Fibroblast of lung (primary cell): ENCODE data around the gene RUNX1. TPM values are rescaled to one million over a fixed set of nuclear protein-coding genes. Genes with fewer than 3 reads are reported as not detected.

ENCODE experiments used
- DNase-seq, 2 donors: peaks; one replicate each; pipeline versions ENCODE4 v3.0.0 to v3.0.0-alpha.2; 2010; ENCODE audit warnings: low read depth in 2 of 2
- H2AFZ ChIP-seq: 2 replicates; pipeline ENCODE4 v1.5.1; 2012; ENCODE audit warnings: low read length, control low read depth, inconsistent platforms
- H3K27ac ChIP-seq: 2 replicates; pipeline ENCODE4 v1.5.1; 2011; ENCODE audit warnings: low read length, control low read depth; ENCODE audit not compliant: insufficient read depth
- H3K27me3 ChIP-seq: 2 replicates; pipeline ENCODE4 v1.5.1; 2011; ENCODE audit warnings: mild to moderate bottlenecking, low read length; ENCODE audit not compliant: control insufficient read depth, insufficient read depth
- H3K36me3 ChIP-seq: 2 replicates; pipeline ENCODE4 v1.5.1; 2011; ENCODE audit warnings: low read length; ENCODE audit not compliant: control insufficient read depth, insufficient read depth
- H3K4me1 ChIP-seq: 2 replicates; pipeline ENCODE4 v1.5.1; 2011; ENCODE audit warnings: low read length; ENCODE audit not compliant: control insufficient read depth, insufficient read depth; ENCODE audit errors: extremely low read depth
- H3K4me2 ChIP-seq: 2 replicates; pipeline ENCODE4 v1.5.1; 2011; ENCODE audit warnings: low read length, control low read depth; ENCODE audit not compliant: insufficient read depth; ENCODE audit errors: extremely low read depth
- H3K4me3 ChIP-seq, 4 experiments: fragments of 200-600 bp in 1 of 4; sonication (generic) in 1 of 4; replicated peaks in 1 of 4; 2 replicates each; pipeline ENCODE4 v1.5.1; 2011 to 2016; ENCODE audit warnings: low read length in 4 of 4, low read depth in 3 of 4, mild to moderate bottlenecking in 3 of 4, control low read depth in 2 of 4, inconsistent platforms in 1 of 4, mixed read lengths in 1 of 4; ENCODE audit not compliant: insufficient read depth in 1 of 4; ENCODE audit errors: control extremely low read depth in 1 of 4
- H3K79me2 ChIP-seq: 2 replicates; pipeline ENCODE4 v1.5.1; 2012; ENCODE audit warnings: mild to moderate bottlenecking, low read length, inconsistent platforms; ENCODE audit not compliant: control insufficient read depth, insufficient read depth
- H3K9ac ChIP-seq: 2 replicates; pipeline ENCODE4 v1.5.1; 2011; ENCODE audit warnings: mild to moderate bottlenecking, low read length, control low read depth; ENCODE audit not compliant: insufficient read depth
- H3K9me3 ChIP-seq: 2 replicates; pipeline ENCODE4 v1.5.1; 2012; ENCODE audit warnings: low read depth, low read length; ENCODE audit not compliant: control insufficient read depth, insufficient read depth
- H4K20me1 ChIP-seq: 2 replicates; pipeline ENCODE4 v1.5.1; 2011; ENCODE audit warnings: low read length; ENCODE audit not compliant: control insufficient read depth, insufficient read depth; ENCODE audit errors: extremely low read depth
- EZH2 ChIP-seq: IDR thresholded peaks from 2 replicates; pipeline ENCODE4 v1.5.1; 2012; ENCODE audit warnings: low read length, control low read depth, mild to moderate bottlenecking; ENCODE audit errors: missing control alignments
- polyA plus RNA-seq, 2 donors: library from polyadenylated mRNA; depleted of rRNA in 1 of 2; stranded (reverse) in 1 of 2; unstranded in 1 of 2; fragments of >200 nt; gene quantifications; 2 replicates each; pipeline ENCODE4 v1.2.1, GENCODE V29; 2011 to 2012; ENCODE audit warnings: missing spikeins in 1 of 2
- total RNA-seq: library from RNA; depleted of rRNA; stranded (reverse); fragments of >200 nt; gene quantifications from 2 replicates; pipeline ENCODE4 v1.2.1, GENCODE V29; 2014
- TF ChIP-seq, protein P1 (sequence below), 2 donors: IDR thresholded peaks in 1 of 2; conservative IDR thresholded peaks in 1 of 2; 1 replicate in 1 of 2; 2 replicates in 1 of 2; pipeline ENCODE4 v1.5.1; 2011 to 2012; ENCODE audit warnings: low read length in 2 of 2, control low read depth in 1 of 2, inconsistent platforms in 1 of 2, low read depth in 1 of 2, mild to moderate bottlenecking in 1 of 2

RUNX1 gene
- total and polyA plus RNA-seq, 2 donors (not counting 1 experiment from before 2014, with no cell fraction given): 23.1 to 41.6 TPM

GRCh38 chr21:34814529-34814951, 234.6 kb downstream of the RUNX1 start:
- Histone ChIP-seq H4K20me1 (no peaks in the 10 kb centered on the region), H3K4me3 (no peak overlapping the region), H2AFZ (no peak overlapping the region), H3K27ac (no peak overlapping the region), H3K79me2 (peaks cover 57% of the 10 kb centered on the region), H3K9me3 (no peaks in the 10 kb centered on the region), H3K9ac (no peak overlapping the region), H3K4me1 (peaks cover 66% of the 10 kb centered on the region), H3K4me2 (no peak overlapping the region), H3K27me3 (no peaks in the 10 kb centered on the region), H3K36me3 (peaks cover 19% of the 10 kb centered on the region)
- DNase-seq: no peak
- TF ChIP-seq, protein P1, sequence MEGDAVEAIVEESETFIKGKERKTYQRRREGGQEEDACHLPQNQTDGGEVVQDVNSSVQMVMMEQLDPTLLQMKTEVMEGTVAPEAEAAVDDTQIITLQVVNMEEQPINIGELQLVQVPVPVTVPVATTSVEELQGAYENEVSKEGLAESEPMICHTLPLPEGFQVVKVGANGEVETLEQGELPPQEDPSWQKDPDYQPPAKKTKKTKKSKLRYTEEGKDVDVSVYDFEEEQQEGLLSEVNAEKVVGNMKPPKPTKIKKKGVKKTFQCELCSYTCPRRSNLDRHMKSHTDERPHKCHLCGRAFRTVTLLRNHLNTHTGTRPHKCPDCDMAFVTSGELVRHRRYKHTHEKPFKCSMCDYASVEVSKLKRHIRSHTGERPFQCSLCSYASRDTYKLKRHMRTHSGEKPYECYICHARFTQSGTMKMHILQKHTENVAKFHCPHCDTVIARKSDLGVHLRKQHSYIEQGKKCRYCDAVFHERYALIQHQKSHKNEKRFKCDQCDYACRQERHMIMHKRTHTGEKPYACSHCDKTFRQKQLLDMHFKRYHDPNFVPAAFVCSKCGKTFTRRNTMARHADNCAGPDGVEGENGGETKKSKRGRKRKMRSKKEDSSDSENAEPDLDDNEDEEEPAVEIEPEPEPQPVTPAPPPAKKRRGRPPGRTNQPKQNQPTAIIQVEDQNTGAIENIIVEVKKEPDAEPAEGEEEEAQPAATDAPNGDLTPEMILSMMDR (conservative IDR thresholded peaks at IDR 0.05 in 1 of 2, IDR thresholded peaks at IDR 0.05 in 1 of 2; ENCODE audit: low read depth in 1 of 2, low read length in 2 of 2): no peak
- no peak for TF ChIP-seq EZH2

DNA sequence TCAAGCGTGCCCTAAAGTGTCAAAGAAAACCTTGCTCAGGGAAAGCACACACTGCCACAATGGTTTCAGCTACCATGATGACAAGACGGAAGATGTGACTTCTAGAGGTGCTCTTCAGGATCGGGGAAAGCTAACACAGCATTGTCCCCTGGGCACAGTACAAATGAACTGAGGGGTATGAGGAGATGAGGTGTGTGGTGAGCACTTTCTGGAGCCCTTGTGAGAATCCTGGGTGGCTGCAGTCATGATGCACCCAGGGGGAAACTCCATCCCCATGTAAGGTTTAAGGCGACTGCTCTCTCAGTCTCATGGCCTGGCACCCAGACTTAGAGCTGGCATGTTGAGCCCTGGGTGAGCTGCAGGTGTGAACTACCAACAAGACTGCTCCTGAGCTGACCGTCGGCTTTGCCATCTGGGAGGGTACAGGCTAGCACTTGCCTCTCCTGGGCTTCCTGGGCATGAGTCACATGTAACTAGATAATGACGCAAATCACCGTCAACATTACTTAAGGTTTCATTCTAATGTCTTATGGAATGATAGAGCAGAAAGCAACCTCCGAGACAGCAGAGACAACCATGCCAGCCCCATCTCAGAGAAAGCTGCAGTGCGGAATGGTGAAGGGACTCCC, 235.7 kb downstream of the RUNX1 start:
- Histone ChIP-seq H2AFZ (no peak overlapping the region), H3K27ac (peak overlapping the region; percentile 84), H3K4me1 (peaks cover 66% of the 10 kb centered on the region), H3K9me3 (no peaks in the 10 kb centered on the region), H3K4me2 (no peak overlapping the region), H3K27me3 (no peaks in the 10 kb centered on the region), H3K4me3 (no peak overlapping the region), H3K9ac (no peak overlapping the region), H4K20me1 (no peaks in the 10 kb centered on the region), H3K36me3 (peaks cover 15% of the 10 kb centered on the region), H3K79me2 (peaks cover 45% of the 10 kb centered on the region)
- TF ChIP-seq, protein P1 (conservative IDR thresholded peaks at IDR 0.05 in 1 of 2, IDR thresholded peaks at IDR 0.05 in 1 of 2; ENCODE audit: low read depth in 1 of 2, low read length in 2 of 2): no peak
- TF ChIP-seq EZH2: no peak
- DNase-seq: peak; percentile 84 to 86

GRCh38 chr21:34812504-34813265, 236.4 kb downstream of the RUNX1 start:
- Histone ChIP-seq H3K27me3 (no peaks in the 10 kb centered on the region), H3K4me2 (no peak overlapping the region), H3K4me3 (no peak overlapping the region), H2AFZ (no peak overlapping the region), H3K4me1 (peaks cover 73% of the 10 kb centered on the region), H3K79me2 (peaks cover 45% of the 10 kb centered on the region), H3K9me3 (no peaks in the 10 kb centered on the region), H3K9ac (no peak overlapping the region), H4K20me1 (no peaks in the 10 kb centered on the region), H3K36me3 (peaks cover 15% of the 10 kb centered on the region), H3K27ac (peak overlapping the region; percentile 84)
- peak; percentile 94 to 96 for DNase-seq
- TF ChIP-seq EZH2: no peak
- TF ChIP-seq, protein P1 (conservative IDR thresholded peaks at IDR 0.05 in 1 of 2, IDR thresholded peaks at IDR 0.05 in 1 of 2; ENCODE audit: low read depth in 1 of 2, low read length in 2 of 2): no peak
